Ectodermal cell (in vitro differentiated cells): Measurements from ENCODE around the gene PAK5. TPM values are rescaled to one million over a fixed set of nuclear protein-coding genes. Genes with fewer than 3 reads are reported as not detected.

Source experiments
- H3K27ac ChIP-seq: 2 replicates; pipeline ENCODE4 v1.7.0; 2013; ENCODE audit warnings: mild to moderate bottlenecking, low read depth, low read length; ENCODE audit not compliant: insufficient read depth, poor library complexity, severe bottlenecking
- H3K27me3 ChIP-seq: 2 replicates; pipeline ENCODE4 v1.7.0; 2013; ENCODE audit warnings: mild to moderate bottlenecking, low read length; ENCODE audit not compliant: insufficient read depth, control insufficient read depth, poor library complexity, severe bottlenecking
- H3K36me3 ChIP-seq: one replicate; pipeline ENCODE4 v1.7.0; 2013; ENCODE audit warnings: low read length; ENCODE audit not compliant: control insufficient read depth, insufficient read depth
- H3K4me1 ChIP-seq: one replicate; pipeline ENCODE4 v1.7.0; 2013; ENCODE audit warnings: low read length; ENCODE audit not compliant: control insufficient read depth, insufficient read depth
- H3K4me3 ChIP-seq: 2 replicates; pipeline ENCODE4 v1.7.0; 2013; ENCODE audit warnings: low read depth, low read length, control low read depth; ENCODE audit not compliant: insufficient read depth
- H3K9me3 ChIP-seq: 2 replicates; pipeline ENCODE4 v1.7.0; 2013; ENCODE audit warnings: mild to moderate bottlenecking, low read length, moderate library complexity; ENCODE audit not compliant: control insufficient read depth
- WGBS, 2 experiments: methylation state at CpG; one replicate each; pipeline ENCODE4 v1.1.7; 2013; ENCODE audit warnings: missing lambda C conversion rate in 2 of 2; 5-methylcytosine and 5-hydroxymethylcytosine counted together
- polyA plus RNA-seq, 4 experiments: library from polyadenylated mRNA; stranded (reverse); fragments of 50-300 nt; gene quantifications; one replicate each; pipeline ENCODE4 v1.2.3, GENCODE V29; 2013

PAK5 gene
- polyA plus RNA-seq (2013, experiment 1 of 4): 2.2 TPM
- 1.5 TPM for polyA plus RNA-seq (2013, experiment 2 of 4)
- 1.7 TPM for polyA plus RNA-seq (2013, experiment 3 of 4)
- polyA plus RNA-seq (2013, experiment 4 of 4): 1.7 TPM

DNA sequence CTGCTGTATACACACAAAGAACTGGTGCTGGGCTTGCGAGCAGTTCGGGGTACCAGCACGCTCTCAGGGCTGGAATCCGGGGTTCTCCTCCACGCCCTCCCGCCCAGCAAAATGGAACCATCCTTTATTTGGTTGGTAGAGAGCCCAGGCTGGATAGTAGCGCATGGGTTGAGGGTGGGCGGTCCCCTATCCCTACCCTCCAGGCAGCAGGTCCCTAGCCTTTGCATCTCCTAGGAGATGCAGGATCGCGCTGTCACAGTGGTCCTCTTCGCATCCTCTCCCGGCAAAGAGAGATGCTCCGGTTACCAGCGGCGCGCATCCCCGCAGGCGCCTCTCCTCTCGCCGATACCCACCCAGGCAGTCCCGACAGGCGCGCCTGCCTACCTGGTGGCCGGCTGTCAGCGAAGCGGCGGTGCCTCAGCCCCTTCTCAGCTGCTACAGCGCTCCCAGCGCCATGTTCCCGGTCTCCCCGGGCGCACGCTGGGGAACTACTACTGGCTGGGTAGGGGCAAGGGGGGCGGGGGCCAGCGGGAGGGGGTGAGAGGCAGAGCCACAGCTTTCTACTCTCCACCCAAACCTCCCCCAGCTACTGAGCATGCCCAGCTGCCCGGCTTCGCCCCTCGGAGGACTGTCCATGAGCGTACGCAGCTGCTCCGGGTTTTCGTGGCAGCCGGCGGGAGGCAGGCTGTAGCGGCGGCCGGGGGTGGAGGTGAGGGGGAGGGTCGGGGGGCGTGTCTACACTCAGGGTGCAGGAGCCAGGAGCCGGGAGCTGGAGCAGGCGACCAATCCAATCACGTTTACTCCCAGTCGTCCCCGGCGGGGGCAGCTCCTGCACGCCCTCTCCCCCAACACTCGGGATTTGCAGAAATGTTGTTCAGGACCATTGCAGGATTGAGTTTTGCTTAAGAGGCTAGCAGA lies at the start of gene PAK5:
Gene PAK5 (minus strand): TSS at position 699 of the 918 bp plus-strand sequence. CDS start 194,748 bp downstream, outside the sequence.
- Histone ChIP-seq H3K4me1 (peaks cover 11% of the 10 kb centered on the region), H3K27ac (no peak within 1 kb of the TSS), H3K36me3 (no peaks in the 10 kb centered on the region), H3K4me3 (peak within 1 kb of the TSS; percentile 48), H3K9me3 (no peaks in the 10 kb centered on the region), H3K27me3 (peaks cover 22% of the 10 kb centered on the region)
- WGBS, 2 experiments: 0% methylated on average over 57 of the region's 57 CpGs

DNA sequence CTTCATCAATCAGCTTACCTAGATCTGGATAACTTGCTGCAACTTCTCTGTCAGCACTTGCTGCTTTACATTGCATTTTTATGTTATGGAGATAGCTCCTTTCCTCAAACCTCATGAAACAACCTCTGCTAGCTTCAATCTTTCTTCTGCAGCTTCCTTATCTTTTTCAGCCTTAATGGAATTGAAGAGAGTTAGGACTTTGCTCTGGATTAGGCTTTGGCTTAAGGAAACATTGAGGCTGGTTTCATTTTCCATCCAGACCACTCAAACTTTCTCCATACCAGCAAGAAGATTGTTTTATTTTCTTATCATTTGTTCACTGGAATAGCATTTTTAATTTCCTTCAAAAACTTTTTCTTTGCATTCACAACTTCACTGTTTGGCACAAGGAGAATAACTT lies 48.8 kb upstream of the PAK5 start:
- H3K27ac ChIP-seq: no peak overlapping the region
- H3K36me3 ChIP-seq: no peaks in the 10 kb centered on the region
- no peak overlapping the region for H3K4me3 ChIP-seq
- no peaks in the 10 kb centered on the region for H3K27me3 ChIP-seq
- no peaks in the 10 kb centered on the region for H3K4me1 ChIP-seq
- no peaks in the 10 kb centered on the region for H3K9me3 ChIP-seq

DNA sequence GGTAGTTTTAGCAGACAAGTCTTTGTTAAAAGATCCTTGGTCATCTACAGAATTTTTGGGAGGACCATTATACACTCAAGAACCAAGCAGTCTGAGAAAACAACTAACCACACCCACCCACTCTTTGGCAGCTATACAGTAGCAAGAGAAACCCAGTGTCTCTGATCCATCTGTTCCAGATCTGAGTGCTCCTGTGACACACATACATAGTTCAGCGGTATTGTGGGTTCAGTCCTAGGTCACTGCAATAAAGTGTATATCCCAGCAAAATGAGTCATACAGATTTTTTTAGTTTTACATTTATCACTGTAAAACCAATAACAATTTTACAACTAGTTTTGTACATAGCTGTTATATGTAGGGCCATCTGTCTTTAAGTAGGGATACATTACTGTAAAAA lies 47.4 kb upstream of the PAK5 start:
- Histone ChIP-seq H3K27me3 (no peaks in the 10 kb centered on the region), H3K36me3 (no peaks in the 10 kb centered on the region), H3K4me3 (no peak overlapping the region), H3K4me1 (no peaks in the 10 kb centered on the region), H3K27ac (no peak overlapping the region), H3K9me3 (no peaks in the 10 kb centered on the region)
- WGBS, 2 experiments: 89 to 96% methylated on average over 1 of the region's 1 CpG

DNA sequence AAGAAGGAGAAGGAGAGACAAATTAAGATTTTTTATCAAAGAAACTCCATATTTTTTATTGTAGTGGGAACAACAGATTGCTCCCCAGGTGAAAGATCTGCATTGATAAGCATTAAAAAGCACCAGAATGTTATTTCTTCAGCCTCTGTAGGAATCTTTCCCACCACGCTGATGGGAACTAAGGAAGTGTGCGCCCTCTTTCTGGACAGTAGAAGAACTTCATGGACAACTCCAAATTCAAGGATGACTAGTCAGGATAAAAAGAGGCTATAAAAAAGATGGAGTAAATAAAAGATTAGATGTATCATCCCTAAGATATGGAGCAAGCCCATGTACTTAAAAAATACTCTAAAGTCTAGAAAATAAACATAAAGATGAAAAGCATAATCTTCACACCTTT lies 45.8 kb upstream of the PAK5 start:
- no peak overlapping the region for H3K4me3 ChIP-seq
- H3K9me3 ChIP-seq: no peaks in the 10 kb centered on the region
- 71 to 78% methylated on average over 2 of the region's 2 CpGs for WGBS, 2 experiments
- no peaks in the 10 kb centered on the region for H3K27me3 ChIP-seq
- no peak overlapping the region for H3K27ac ChIP-seq
- H3K4me1 ChIP-seq: no peaks in the 10 kb centered on the region
- H3K36me3 ChIP-seq: no peaks in the 10 kb centered on the region

DNA sequence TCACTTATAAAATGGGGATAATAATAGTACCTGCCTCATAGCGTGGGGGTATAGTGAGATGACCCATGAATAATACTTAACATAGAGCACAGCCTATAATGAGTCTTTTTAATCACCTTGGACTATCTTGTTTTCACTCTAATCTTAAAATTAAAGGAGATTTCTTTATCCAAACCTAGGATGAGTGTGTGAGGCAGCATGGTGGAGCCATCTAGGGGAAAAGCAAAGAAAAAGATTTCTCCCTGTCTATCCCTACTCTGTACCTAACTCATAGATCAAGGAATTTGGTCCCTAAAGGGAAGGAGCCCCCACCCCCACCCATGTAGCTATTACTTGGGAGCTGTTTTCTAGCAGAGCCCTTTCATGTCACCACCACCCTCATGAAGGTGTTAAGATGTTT lies 45.2 kb upstream of the PAK5 start:
- H3K9me3 ChIP-seq: no peaks in the 10 kb centered on the region
- H3K36me3 ChIP-seq: no peaks in the 10 kb centered on the region
- WGBS, 2 experiments: 89% methylated on average over 1 of the region's 1 CpG; no CpG with 5 or more reads in 1 of the 2 experiments
- no peak overlapping the region for H3K4me3 ChIP-seq
- H3K4me1 ChIP-seq: no peaks in the 10 kb centered on the region
- no peak overlapping the region for H3K27ac ChIP-seq
- H3K27me3 ChIP-seq: no peaks in the 10 kb centered on the region

DNA sequence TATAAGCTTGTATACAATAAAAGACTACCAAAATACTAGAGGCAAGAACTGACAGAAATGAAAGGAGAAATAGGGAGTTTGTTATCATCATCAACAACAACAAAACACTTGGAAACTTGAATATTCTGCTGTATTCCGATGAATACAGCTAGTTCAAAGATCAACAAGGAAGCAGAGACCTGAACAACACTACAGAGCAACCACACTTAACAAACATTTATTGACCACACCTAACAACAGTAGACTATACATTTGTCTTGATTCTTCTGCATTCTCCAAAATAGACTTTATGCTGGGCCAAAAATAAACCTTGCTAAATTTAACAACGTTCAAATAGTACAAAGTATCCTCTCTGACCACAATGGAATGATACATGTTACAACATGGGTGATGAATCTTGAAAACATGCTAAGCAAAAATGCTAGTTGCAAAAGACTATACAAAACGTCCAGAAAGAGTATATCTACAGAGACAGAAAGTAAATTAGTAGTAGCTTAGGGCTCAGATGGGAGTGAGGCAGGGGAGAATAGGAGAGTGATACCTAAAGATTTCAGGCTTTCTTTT lies 39.1 kb upstream of the PAK5 start:
- Histone ChIP-seq H3K27me3 (no peaks in the 10 kb centered on the region), H3K4me3 (no peak overlapping the region), H3K4me1 (no peaks in the 10 kb centered on the region), H3K27ac (no peak overlapping the region), H3K9me3 (no peaks in the 10 kb centered on the region), H3K36me3 (no peaks in the 10 kb centered on the region)
- WGBS, 2 experiments: 81 to 87% methylated on average over 3 of the region's 3 CpGs

DNA sequence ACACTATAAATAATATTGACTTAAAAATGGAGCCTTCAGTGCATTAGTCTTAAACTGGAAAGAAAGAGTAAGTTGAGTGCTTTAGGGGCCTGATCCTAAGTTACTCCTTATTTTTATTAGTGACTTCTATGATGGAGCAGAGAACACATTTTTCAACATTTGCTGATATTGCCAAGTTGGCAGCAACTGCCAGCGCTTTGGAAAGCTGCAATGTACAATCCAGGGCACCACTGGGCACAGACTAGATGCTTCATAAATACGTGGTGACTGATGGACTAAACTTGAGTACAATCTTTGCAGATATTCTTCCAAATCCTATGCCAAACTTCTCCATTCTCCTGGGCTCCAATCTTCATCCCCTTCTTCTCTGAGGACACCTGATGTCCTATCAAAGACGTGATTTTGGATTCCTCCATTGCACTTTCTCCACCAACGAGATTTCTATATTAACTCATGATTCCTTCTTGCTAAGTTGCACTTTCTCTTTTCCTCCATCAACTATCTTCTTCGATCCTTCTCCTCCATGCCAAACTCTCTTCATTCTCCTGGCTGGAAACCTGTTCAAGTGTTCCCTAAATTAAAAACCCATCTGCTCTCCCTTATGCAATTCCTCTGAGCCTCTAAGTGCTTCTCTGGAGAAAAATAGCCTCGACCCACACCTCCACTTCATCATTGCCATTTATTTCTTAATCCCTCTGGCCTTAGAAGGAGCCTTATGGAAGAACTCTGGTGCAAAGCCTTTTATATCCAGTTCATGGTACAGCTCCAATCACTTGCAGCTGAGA lies 28.5 kb upstream of the PAK5 start:
- Histone ChIP-seq H3K27ac (no peak overlapping the region), H3K36me3 (no peaks in the 10 kb centered on the region), H3K9me3 (no peaks in the 10 kb centered on the region), H3K27me3 (no peaks in the 10 kb centered on the region), H3K4me3 (no peak overlapping the region), H3K4me1 (no peaks in the 10 kb centered on the region)
- 88 to 89% methylated on average over 6 of the region's 6 CpGs for WGBS, 2 experiments

DNA sequence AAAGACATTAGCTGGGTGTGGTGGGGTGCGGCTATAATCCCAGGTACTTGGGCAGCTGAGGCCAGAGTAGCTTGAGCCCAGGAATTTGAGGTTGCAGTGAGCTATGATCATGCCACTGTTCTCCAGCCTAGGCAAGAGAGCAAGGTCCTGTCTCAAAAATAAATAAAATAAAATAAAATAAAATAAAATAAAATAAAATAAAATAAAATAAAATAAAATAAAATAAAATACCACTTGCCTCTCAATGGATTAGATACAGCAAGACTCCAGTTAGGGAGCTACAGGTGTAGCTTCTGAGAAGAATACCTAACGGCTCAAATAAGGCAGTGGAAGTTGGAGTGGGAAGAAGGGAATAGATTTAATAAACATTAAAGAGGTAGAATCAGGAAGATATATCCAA lies 13.7 kb upstream of the PAK5 start:
- no peaks in the 10 kb centered on the region for H3K4me1 ChIP-seq
- no peaks in the 10 kb centered on the region for H3K9me3 ChIP-seq
- H3K27ac ChIP-seq: no peak overlapping the region
- no peaks in the 10 kb centered on the region for H3K36me3 ChIP-seq
- H3K27me3 ChIP-seq: no peaks in the 10 kb centered on the region
- no peak overlapping the region for H3K4me3 ChIP-seq
- WGBS, 2 experiments: 95 to 96% methylated on average over 2 of the region's 2 CpGs

DNA sequence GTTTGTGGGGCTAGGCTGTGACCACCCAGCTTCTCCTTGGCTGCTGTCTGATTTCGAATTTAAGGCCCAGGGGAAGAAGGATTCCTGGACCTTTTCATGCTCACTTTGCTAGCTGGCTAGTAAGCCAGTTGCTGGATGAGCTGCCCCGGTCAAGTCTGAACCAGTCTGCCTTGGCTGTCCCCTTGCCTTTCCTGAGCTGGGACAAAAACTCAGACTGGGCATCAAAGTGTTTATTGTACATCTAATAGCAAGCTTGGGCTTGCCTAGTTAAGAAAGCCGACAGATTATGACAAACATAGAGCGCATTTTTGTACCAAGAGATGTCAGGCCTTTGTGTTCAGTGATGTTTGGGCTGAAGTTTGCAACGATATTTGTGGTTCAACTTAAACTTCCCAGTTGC lies 750 bp upstream of the PAK5 start:
- Histone ChIP-seq H3K27ac (no peak overlapping the region), H3K36me3 (no peaks in the 10 kb centered on the region), H3K27me3 (peaks cover 22% of the 10 kb centered on the region), H3K4me1 (peaks cover 11% of the 10 kb centered on the region), H3K9me3 (no peaks in the 10 kb centered on the region), H3K4me3 (peak overlapping the region; percentile 18)
- 92 to 94% methylated on average over 5 of the region's 5 CpGs for WGBS, 2 experiments

DNA sequence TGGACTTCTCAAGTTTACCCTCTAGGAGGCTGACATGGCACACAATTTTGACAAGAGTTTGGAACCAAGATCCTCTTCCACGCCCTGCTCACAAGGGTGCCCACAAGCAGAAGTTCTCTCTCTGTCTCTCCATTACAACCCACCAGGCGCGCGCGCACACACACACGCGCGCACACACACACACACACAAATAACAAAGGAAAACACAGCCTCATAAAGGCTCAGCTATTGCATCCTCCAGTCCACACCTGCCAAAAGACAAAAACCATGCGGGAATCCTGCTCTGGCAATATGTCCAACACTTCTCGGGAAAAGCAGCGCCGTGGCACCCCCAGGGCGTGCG lies 870 bp downstream of the PAK5 start:
- peak overlapping the region; percentile 48 for H3K4me3 ChIP-seq
- H3K27ac ChIP-seq: no peak overlapping the region
- WGBS, 2 experiments: 28 to 33% methylated on average over 14 of the region's 14 CpGs
- H3K27me3 ChIP-seq: peaks cover 22% of the 10 kb centered on the region
- H3K4me1 ChIP-seq: peaks cover 11% of the 10 kb centered on the region
- no peaks in the 10 kb centered on the region for H3K9me3 ChIP-seq
- H3K36me3 ChIP-seq: no peaks in the 10 kb centered on the region
